WERI-Rb-1 (cell line): ENCODE results near the gene ADAM10.

Experiments used
- DNase-seq: peaks from one replicate; pipeline ENCODE4 v3.0.0-alpha.2; 2020
- H3K27ac ChIP-seq: fragments of 250-450 bp; sonication (Bioruptor Pico); 2 replicates; pipeline ENCODE4 v1.5.1; 2020; ENCODE audit warnings: mild to moderate bottlenecking, moderate library complexity
- H3K27me3 ChIP-seq: fragments of 250-450 bp; sonication (Bioruptor Pico); 2 replicates; pipeline ENCODE4 v1.5.1; 2021; ENCODE audit warnings: mild to moderate bottlenecking, low read depth, moderate library complexity; ENCODE audit not compliant: insufficient read depth, severe bottlenecking
- H3K36me3 ChIP-seq: fragments of 250-450 bp; sonication (Bioruptor Pico); 2 replicates; pipeline ENCODE4 v1.5.1; 2020; ENCODE audit warnings: mild to moderate bottlenecking, moderate library complexity
- H3K4me3 ChIP-seq: 2 replicates; pipeline ENCODE4 v1.5.1; 2011; ENCODE audit warnings: low read depth, mild to moderate bottlenecking, control low read depth, low read length
- H3K9me3 ChIP-seq: fragments of 250-450 bp; sonication (Bioruptor Pico); 2 replicates; pipeline ENCODE4 v1.5.1; 2021; ENCODE audit warnings: mild to moderate bottlenecking, moderate library complexity; ENCODE audit not compliant: severe bottlenecking
- TF ChIP-seq, protein P1 (sequence below): IDR thresholded peaks from 2 replicates; pipeline ENCODE4 v1.5.1; 2011; ENCODE audit warnings: low read depth, mild to moderate bottlenecking, control low read depth, inconsistent platforms, low read length

ADAM10 gene

DNA sequence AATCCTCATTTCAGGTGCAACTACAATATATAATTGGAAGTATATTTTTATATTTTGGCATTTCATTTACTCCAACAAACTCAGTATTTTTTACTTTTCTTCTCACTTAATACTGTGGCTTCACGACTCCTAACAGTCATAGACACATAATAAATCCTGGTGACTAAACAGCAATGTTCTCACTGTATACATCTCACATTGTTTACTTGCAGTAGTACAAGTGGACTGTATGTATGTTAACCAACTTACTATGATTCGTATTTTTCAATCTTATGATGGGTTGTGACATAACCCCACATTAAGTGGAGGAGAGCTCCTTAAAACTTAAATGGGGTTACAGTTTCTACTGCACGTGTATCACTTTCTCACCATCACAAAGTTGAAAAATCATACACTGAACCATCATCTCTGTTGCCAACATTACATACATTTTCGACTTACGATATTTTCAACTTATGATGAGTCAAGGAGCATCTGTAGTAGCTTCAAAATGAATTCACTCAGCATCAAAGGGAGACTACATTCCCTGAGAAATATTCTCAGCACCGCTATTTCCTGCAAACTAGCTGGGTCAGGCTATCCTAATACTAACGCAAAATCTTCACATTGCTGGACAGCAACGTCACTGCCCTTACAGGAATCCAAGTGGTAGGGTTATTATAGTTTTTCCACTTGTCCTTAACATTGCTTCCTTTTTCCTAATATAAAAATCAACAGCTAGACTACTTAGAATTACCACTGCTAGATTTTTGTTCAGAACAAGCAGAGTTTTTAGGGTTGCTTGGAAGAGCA lies 7.3 kb downstream of the ADAM10 start:
- H3K27ac ChIP-seq = no peak overlapping the region
- no peak for DNase-seq
- no peak overlapping the region for H3K4me3 ChIP-seq
- no peaks in the 10 kb centered on the region for H3K27me3 ChIP-seq
- no peaks in the 10 kb centered on the region for H3K9me3 ChIP-seq
- no peaks in the 10 kb centered on the region for H3K36me3 ChIP-seq
- TF ChIP-seq, protein P1, sequence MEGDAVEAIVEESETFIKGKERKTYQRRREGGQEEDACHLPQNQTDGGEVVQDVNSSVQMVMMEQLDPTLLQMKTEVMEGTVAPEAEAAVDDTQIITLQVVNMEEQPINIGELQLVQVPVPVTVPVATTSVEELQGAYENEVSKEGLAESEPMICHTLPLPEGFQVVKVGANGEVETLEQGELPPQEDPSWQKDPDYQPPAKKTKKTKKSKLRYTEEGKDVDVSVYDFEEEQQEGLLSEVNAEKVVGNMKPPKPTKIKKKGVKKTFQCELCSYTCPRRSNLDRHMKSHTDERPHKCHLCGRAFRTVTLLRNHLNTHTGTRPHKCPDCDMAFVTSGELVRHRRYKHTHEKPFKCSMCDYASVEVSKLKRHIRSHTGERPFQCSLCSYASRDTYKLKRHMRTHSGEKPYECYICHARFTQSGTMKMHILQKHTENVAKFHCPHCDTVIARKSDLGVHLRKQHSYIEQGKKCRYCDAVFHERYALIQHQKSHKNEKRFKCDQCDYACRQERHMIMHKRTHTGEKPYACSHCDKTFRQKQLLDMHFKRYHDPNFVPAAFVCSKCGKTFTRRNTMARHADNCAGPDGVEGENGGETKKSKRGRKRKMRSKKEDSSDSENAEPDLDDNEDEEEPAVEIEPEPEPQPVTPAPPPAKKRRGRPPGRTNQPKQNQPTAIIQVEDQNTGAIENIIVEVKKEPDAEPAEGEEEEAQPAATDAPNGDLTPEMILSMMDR = no peak

GRCh38 chr15:58741032-58741431 lies 8.5 kb downstream of the ADAM10 start:
- Histone ChIP-seq H3K27me3 (no peaks in the 10 kb centered on the region), H3K36me3 (no peaks in the 10 kb centered on the region), H3K4me3 (no peak overlapping the region), H3K27ac (no peak overlapping the region), H3K9me3 (no peaks in the 10 kb centered on the region)
- no peak for DNase-seq
- TF ChIP-seq, protein P1 = no peak

- no peak overlapping the region for H3K4me3 ChIP-seq
- no peak overlapping the region for H3K27ac ChIP-seq
- DNase-seq = no peak
- no peaks in the 10 kb centered on the region for H3K27me3 ChIP-seq
- H3K36me3 ChIP-seq = no peaks in the 10 kb centered on the region
- TF ChIP-seq, protein P1 = no peak
- no peaks in the 10 kb centered on the region for H3K9me3 ChIP-seq
Measured at GRCh38 chr15:58740436-58740835, 9.1 kb downstream of the ADAM10 start.

DNA sequence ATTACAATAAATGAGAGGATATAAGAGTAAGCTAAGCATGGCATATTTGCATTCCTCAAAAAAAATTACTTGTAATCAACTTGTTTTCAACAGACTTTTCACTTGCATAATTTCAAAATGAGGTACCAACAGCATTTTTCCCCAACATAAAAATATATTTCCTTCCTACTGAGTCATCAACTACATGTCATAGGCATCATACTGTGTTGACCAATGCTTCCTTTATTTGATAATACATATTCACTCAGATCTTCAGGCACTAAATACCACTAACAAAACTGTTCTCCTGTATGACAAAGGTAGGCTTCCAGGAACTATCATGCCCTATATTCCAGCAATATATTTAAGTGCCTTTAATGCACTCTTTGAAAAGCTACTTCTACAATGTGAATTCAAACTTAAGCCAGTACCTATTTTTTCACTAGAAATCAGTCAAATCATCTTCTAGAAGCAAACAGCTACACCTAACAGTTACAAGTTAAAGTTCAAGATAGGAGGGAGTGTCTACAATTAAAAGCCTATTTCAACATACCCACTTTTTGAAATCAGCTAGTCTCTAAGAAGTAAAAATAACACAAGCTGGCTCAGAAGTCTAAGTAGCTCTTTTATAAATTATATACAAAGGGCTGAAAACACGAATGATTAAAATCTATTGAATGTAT lies 11.3 kb downstream of the ADAM10 start:
- H3K27ac ChIP-seq = no peak overlapping the region
- no peak for DNase-seq

DNA sequence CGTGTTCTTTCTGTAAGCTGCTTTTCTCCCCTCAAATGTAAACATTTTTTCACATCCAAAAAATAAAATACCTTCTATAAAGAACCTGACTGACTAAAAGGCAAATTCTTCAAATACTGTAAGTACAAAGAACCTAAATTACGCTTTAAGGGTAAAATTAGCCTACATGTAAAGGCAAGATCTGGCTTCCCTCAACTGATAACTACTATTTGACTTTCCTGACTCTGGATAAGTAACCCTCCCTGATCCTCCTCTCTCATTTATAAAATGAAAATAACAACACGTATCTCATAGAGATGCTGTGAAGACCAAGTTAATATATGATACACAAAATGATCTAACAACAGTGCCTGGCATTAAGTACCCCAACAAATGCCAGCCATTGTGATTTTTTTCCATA lies 12.2 kb downstream of the ADAM10 start:
- Histone ChIP-seq H3K4me3 (no peak overlapping the region), H3K27ac (no peak overlapping the region), H3K9me3 (no peaks in the 10 kb centered on the region), H3K36me3 (no peaks in the 10 kb centered on the region; the same call in 1 of the 2 replicates), H3K27me3 (no peaks in the 10 kb centered on the region)
- DNase-seq = no peak
- TF ChIP-seq, protein P1 = no peak

More for the DNA sequence above, 11.3 kb downstream of the ADAM10 start:
- Histone ChIP-seq H3K9me3 (no peaks in the 10 kb centered on the region), H3K4me3 (no peak overlapping the region), H3K27me3 (no peaks in the 10 kb centered on the region), H3K36me3 (no peaks in the 10 kb centered on the region; the same call in 1 of the 2 replicates)
- TF ChIP-seq, protein P1 = no peak
